SK-N-SH (cell line): ENCODE data around the gene EIF3A. TPM values are rescaled to one million over a fixed set of nuclear protein-coding genes. Genes with fewer than 3 reads are reported as not detected.

Experiments
- CTCF ChIA-PET: fragments of 300-600, 350-600 bp; formaldehyde crosslinking; extraction: SDS; loops from one replicate; lab custom pipeline; 2021; lab: Yijun Ruan, JAX
- POLR2A ChIA-PET: fragments of 350-600 bp; sonication (Branson Sonifier 250); formaldehyde crosslinking; extraction: SDS; loops from one replicate; lab custom pipeline; 2020; ENCODE audit warnings: antibody characterized with exemption, inconsistent platforms; lab: Yijun Ruan, JAX
- DNase-seq: peaks from one replicate; pipeline ENCODE4 v3.0.0; 2012
- H2AFZ ChIP-seq: fragments of 200-600 bp; sonication (generic); 2 replicates; pipeline ENCODE4 v1.8.1; 2016; ENCODE audit warnings: antibody characterized with exemption, mild to moderate bottlenecking, low read depth
- H3F3A ChIP-seq: fragments of 200-600 bp; sonication (generic); replicated peaks from 2 replicates; pipeline ENCODE3; 2016; ENCODE audit warnings: antibody characterized with exemption, mild to moderate bottlenecking; ENCODE audit not compliant: insufficient read depth
- H3K27ac ChIP-seq, 2 experiments: fragments of 200-500 bp in 1 of 2; fragments of 200-600 bp in 1 of 2; sonication (Bioruptor generic) in 1 of 2; sonication (generic), shearing (Covaris generic) in 1 of 2; 2 replicates each; pipeline versions ENCODE4 v1.5.1 to v1.6.1; 2014 to 2016; ENCODE audit warnings: low read depth in 2 of 2, inconsistent platforms in 1 of 2, low read length in 1 of 2, mild to moderate bottlenecking in 1 of 2, mixed read lengths in 1 of 2
- H3K27me3 ChIP-seq: fragments of 200-600 bp; sonication (generic), shearing (Covaris generic); 2 replicates; pipeline ENCODE4 v1.6.1; 2016; ENCODE audit warnings: mixed run types; ENCODE audit not compliant: insufficient read depth
- H3K36me3 ChIP-seq, 2 experiments: fragments of 200-500 bp in 1 of 2; fragments of 200-600 bp in 1 of 2; sonication (Bioruptor generic) in 1 of 2; sonication (generic) in 1 of 2; replicated peaks in 1 of 2; 2 replicates each; pipeline versions ENCODE3 to v1.5.1; 2014 to 2016; ENCODE audit warnings: low read length in 1 of 2, mild to moderate bottlenecking in 1 of 2; ENCODE audit not compliant: insufficient read depth in 2 of 2, control insufficient read depth in 1 of 2
- H3K4me1 ChIP-seq, 2 experiments: fragments of 200-500 bp in 1 of 2; fragments of 200-600 bp in 1 of 2; sonication (Bioruptor generic) in 1 of 2; sonication (generic), shearing (Covaris generic) in 1 of 2; 2 replicates each; pipeline versions ENCODE4 v1.5.1 to v1.6.1; 2014 to 2016; ENCODE audit warnings: low read depth in 1 of 2, low read length in 1 of 2, mixed run types in 1 of 2; ENCODE audit not compliant: insufficient read depth in 2 of 2, control insufficient read depth in 1 of 2
- H3K4me2 ChIP-seq: fragments of 200-600 bp; sonication (generic), shearing (Covaris generic); 2 replicates; pipeline ENCODE4 v1.6.1; 2017; ENCODE audit warnings: mixed run types
- H3K4me3 ChIP-seq, 2 experiments: fragments of 200-500 bp in 1 of 2; fragments of 200-600 bp in 1 of 2; sonication (Bioruptor generic) in 1 of 2; sonication (generic), shearing (Covaris generic) in 1 of 2; 2 replicates each; pipeline versions ENCODE4 v1.5.1 to v1.8.1; 2014 to 2016; ENCODE audit warnings: low read depth in 2 of 2, inconsistent platforms in 1 of 2, low read length in 1 of 2, mild to moderate bottlenecking in 1 of 2, mixed read lengths in 1 of 2, moderate library complexity in 1 of 2
- H3K79me2 ChIP-seq: fragments of 200-600 bp; sonication (generic); 2 replicates; pipeline ENCODE4 v1.8.1; 2017; ENCODE audit warnings: mild to moderate bottlenecking; ENCODE audit not compliant: insufficient read depth
- H3K9ac ChIP-seq: fragments of 200-600 bp; sonication (generic); 2 replicates; pipeline ENCODE4 v1.6.1; 2017; ENCODE audit warnings: mixed run types
- H3K9me2 ChIP-seq: fragments of 200-600 bp; sonication (generic); 2 replicates; pipeline ENCODE4 v1.6.1; 2017; ENCODE audit warnings: mixed run types
- H3K9me3 ChIP-seq: fragments of 200-600 bp; sonication (generic); 2 replicates; pipeline ENCODE4 v1.6.1; 2017; ENCODE audit warnings: mixed run types, mild to moderate bottlenecking, moderate library complexity
- H4K20me1 ChIP-seq: fragments of 200-600 bp; sonication (generic); 2 replicates; pipeline ENCODE4 v1.6.1; 2017; ENCODE audit warnings: mild to moderate bottlenecking, mixed run types; ENCODE audit not compliant: insufficient read depth
- EP300 ChIP-seq, 2 experiments: IDR thresholded peaks; 2 replicates each; pipeline versions ENCODE4 v1.4.0 to v1.6.1; 2012; ENCODE audit warnings: borderline replicate concordance in 1 of 2, low read depth in 1 of 2, low read length in 1 of 2
- EZH2phosphoT487 ChIP-seq: fragments of 200-600 bp; sonication (generic); IDR thresholded peaks from 2 replicates; pipeline ENCODE4 v1.6.1; 2017; ENCODE audit warnings: low read depth, mixed run types, mild to moderate bottlenecking, antibody characterized with exemption, moderate library complexity, borderline replicate concordance
- FOXM1 ChIP-seq: IDR thresholded peaks from 2 replicates; pipeline ENCODE4 v1.4.0; 2012; ENCODE audit warnings: low read depth, mild to moderate bottlenecking
- GABPA ChIP-seq: IDR thresholded peaks from 2 replicates; pipeline ENCODE4 v1.4.0; 2012; ENCODE audit warnings: low read depth, mild to moderate bottlenecking
- MXI1 ChIP-seq: IDR thresholded peaks from 2 replicates; pipeline ENCODE4 v1.6.1; 2012; ENCODE audit warnings: mild to moderate bottlenecking, low read depth, low read length, improper control_type of control experiment
- NRF1 ChIP-seq: IDR thresholded peaks from 2 replicates; pipeline ENCODE4 v1.6.1; 2012; ENCODE audit warnings: low read depth, mild to moderate bottlenecking, low read length
- RAD21 ChIP-seq: IDR thresholded peaks from 2 replicates; pipeline ENCODE4 v1.6.1; 2012; ENCODE audit warnings: mild to moderate bottlenecking, low read length
- RCOR1 ChIP-seq: fragments of 150-350 bp; IDR thresholded peaks from 2 replicates; pipeline ENCODE4 v1.6.1; 2017; ENCODE audit warnings: antibody characterized with exemption, low read length
- SIN3A ChIP-seq: IDR thresholded peaks from 2 replicates; pipeline ENCODE4 v1.6.1; 2012; ENCODE audit warnings: low read depth, mild to moderate bottlenecking, low read length, moderate library complexity, borderline replicate concordance
- TAF1 ChIP-seq: IDR thresholded peaks from 2 replicates; pipeline ENCODE4 v1.6.1; 2012; ENCODE audit warnings: low read depth, mild to moderate bottlenecking, low read length, moderate library complexity, borderline replicate concordance
- TCF12 ChIP-seq: IDR thresholded peaks from 2 replicates; pipeline ENCODE4 v1.4.0; 2012
- WGBS: methylation state at CpG from one replicate; pipeline ENCODE4 v1.1.6; 2017; ENCODE audit warnings: low lambda C conversion rate; 5-methylcytosine and 5-hydroxymethylcytosine counted together
- polyA plus RNA-seq, 3 experiments: library from polyadenylated mRNA; depleted of rRNA; stranded (reverse); fragments of >200 nt; gene quantifications; 2 replicates each; pipeline ENCODE4 v1.2.3, GENCODE V29; 2012
- TF ChIP-seq, protein P1 (sequence below): fragments of 150-350 bp; IDR thresholded peaks from 2 replicates; pipeline ENCODE4 v1.6.1; 2017; ENCODE audit warnings: antibody characterized with exemption, low read length, low read depth, borderline replicate concordance
- TF ChIP-seq, protein P2 (sequence below): IDR thresholded peaks from 2 replicates; pipeline ENCODE4 v1.4.0; 2012; ENCODE audit warnings: low read depth
- TF ChIP-seq, protein P3 (sequence below): fragments of 150-350 bp; IDR thresholded peaks from 2 replicates; pipeline ENCODE4 v1.6.1; 2016; ENCODE audit warnings: mild to moderate bottlenecking, low read depth, low read length
- TF ChIP-seq, protein P4 (sequence below): IDR thresholded peaks from 2 replicates; pipeline ENCODE4 v1.6.1; 2012; ENCODE audit warnings: mild to moderate bottlenecking, low read depth, low read length, moderate library complexity

The EIF3A gene
- polyA plus RNA-seq, 1 of the 3 experiments (the other 2 are of a cell fraction): 25.8 TPM

DNA sequence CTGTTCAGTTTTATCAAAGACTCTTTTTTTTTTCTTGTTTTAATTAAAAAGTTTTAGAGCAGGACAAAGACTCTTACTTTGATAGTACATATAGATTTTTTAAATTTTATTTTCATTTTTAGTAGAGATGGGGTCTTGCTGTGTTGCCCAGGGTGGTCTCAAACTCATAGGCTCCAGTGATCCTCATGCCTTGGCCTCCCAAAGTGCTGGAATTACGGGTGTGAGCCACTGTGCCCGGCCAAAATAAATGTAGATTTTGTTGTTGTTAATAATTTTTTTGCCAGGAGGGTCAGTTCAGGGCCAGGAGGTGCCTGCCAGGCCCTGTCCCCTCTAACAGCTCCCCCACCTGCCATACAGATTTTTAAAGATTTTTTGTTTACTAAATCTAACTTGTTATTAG lies 40.3 kb upstream of the EIF3A start:
- ChIA-PET POLR2A (no interaction called here), CTCF (no interaction called here)
- Histone ChIP-seq H3K4me3 (no peak overlapping the region), H3K9me3 (no peaks in the 10 kb centered on the region), H4K20me1 (no peaks in the 10 kb centered on the region), H3K9me2 (no peaks in the 10 kb centered on the region), H3K36me3 (peaks cover 27 to 63% of the 10 kb centered on the region in 2 experiments), H3K27me3 (no peaks in the 10 kb centered on the region), H3K9ac (no peak overlapping the region), H3K27ac (no peak overlapping the region), H2AFZ (no peak overlapping the region), H3K4me1 (no peaks in the 10 kb centered on the region), H3K4me2 (no peak overlapping the region), H3F3A (no peaks in the 10 kb centered on the region), H3K79me2 (0 out of 2 replicates have a peak, but pooled peaks cover 4% of the 10 kb centered on the region)
- DNase-seq: no peak
- 97% methylated on average over 2 of the region's 2 CpGs for WGBS
- TF ChIP-seq, protein P1, sequence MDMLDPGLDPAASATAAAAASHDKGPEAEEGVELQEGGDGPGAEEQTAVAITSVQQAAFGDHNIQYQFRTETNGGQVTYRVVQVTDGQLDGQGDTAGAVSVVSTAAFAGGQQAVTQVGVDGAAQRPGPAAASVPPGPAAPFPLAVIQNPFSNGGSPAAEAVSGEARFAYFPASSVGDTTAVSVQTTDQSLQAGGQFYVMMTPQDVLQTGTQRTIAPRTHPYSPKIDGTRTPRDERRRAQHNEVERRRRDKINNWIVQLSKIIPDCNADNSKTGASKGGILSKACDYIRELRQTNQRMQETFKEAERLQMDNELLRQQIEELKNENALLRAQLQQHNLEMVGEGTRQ: no peak
- TF ChIP-seq NRF1: no peak
- TF ChIP-seq SIN3A: no peak
- no peak for TF ChIP-seq TAF1
- TF ChIP-seq, protein P2, sequence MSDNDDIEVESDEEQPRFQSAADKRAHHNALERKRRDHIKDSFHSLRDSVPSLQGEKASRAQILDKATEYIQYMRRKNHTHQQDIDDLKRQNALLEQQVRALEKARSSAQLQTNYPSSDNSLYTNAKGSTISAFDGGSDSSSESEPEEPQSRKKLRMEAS: no peak
- TF ChIP-seq EP300 (IDR thresholded peaks at IDR 0.05; ENCODE audit: borderline replicate concordance in 1 of 2, low read depth in 1 of 2, low read length in 1 of 2): no peak
- no peak for TF ChIP-seq TCF12
- TF ChIP-seq GABPA: no peak
- TF ChIP-seq, protein P3, sequence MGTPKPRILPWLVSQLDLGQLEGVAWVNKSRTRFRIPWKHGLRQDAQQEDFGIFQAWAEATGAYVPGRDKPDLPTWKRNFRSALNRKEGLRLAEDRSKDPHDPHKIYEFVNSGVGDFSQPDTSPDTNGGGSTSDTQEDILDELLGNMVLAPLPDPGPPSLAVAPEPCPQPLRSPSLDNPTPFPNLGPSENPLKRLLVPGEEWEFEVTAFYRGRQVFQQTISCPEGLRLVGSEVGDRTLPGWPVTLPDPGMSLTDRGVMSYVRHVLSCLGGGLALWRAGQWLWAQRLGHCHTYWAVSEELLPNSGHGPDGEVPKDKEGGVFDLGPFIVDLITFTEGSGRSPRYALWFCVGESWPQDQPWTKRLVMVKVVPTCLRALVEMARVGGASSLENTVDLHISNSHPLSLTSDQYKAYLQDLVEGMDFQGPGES: no peak
- TF ChIP-seq FOXM1: no peak
- TF ChIP-seq, protein P4, sequence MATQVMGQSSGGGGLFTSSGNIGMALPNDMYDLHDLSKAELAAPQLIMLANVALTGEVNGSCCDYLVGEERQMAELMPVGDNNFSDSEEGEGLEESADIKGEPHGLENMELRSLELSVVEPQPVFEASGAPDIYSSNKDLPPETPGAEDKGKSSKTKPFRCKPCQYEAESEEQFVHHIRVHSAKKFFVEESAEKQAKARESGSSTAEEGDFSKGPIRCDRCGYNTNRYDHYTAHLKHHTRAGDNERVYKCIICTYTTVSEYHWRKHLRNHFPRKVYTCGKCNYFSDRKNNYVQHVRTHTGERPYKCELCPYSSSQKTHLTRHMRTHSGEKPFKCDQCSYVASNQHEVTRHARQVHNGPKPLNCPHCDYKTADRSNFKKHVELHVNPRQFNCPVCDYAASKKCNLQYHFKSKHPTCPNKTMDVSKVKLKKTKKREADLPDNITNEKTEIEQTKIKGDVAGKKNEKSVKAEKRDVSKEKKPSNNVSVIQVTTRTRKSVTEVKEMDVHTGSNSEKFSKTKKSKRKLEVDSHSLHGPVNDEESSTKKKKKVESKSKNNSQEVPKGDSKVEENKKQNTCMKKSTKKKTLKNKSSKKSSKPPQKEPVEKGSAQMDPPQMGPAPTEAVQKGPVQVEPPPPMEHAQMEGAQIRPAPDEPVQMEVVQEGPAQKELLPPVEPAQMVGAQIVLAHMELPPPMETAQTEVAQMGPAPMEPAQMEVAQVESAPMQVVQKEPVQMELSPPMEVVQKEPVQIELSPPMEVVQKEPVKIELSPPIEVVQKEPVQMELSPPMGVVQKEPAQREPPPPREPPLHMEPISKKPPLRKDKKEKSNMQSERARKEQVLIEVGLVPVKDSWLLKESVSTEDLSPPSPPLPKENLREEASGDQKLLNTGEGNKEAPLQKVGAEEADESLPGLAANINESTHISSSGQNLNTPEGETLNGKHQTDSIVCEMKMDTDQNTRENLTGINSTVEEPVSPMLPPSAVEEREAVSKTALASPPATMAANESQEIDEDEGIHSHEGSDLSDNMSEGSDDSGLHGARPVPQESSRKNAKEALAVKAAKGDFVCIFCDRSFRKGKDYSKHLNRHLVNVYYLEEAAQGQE: no peak
- no peak for TF ChIP-seq RCOR1
- no peak for TF ChIP-seq EZH2phosphoT487
- TF ChIP-seq RAD21: no peak
- no peak for TF ChIP-seq MXI1
